ENCODE results near the gene CIB4. TPM values are rescaled to one million over a fixed set of nuclear protein-coding genes. Genes with fewer than 3 reads are reported as not detected.

The CIB4 gene
- under 1 TPM in 1 of 3 donors, not detected in 2; 0.16 TPM for polyA plus RNA-seq

GRCh38 chr2:26640781-26641564, at the start of gene CIB4:
Gene CIB4, minus strand, starts transcription at chr2:26641366. Its CDS starts 52 bp downstream, at chr2:26641314.
- 70 to 86% (median 86%) methylated on average over 8 of the region's 8 CpGs for WGBS, 3 donors
- H3K27ac ChIP-seq (ENCODE audit: low read depth, low read length): no peak within 1 kb of the TSS

- H3K27ac ChIP-seq (ENCODE audit: low read depth, low read length): no peak overlapping the region
- WGBS, 3 donors: 31 to 73% (median 66%) methylated on average over 5 of the region's 5 CpGs
Measured at GRCh38 chr2:26687801-26688200, 46.6 kb upstream of the CIB4 start.

DNA sequence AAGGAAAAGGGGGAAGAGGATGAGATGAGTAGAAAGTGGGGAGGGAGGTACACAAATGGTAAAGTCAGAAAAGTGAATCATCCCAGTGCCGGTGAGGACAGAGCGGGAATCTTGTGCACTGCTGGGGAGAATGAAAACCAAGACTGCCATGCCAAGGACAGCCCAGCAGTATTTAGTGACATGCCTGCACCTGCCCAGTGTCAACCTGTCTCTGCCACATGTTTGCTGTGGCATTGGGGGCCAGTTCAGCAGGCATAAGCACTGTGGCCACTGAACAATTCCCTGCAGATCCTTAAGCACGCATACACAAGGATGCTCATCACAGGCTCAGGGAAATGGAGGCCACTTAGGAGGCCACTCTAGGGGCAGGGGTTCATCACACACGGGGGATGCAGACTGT, 46.2 kb upstream of the CIB4 start:
- H3K27ac ChIP-seq (ENCODE audit: low read depth, low read length): no peak overlapping the region
- WGBS, 3 donors: 22 to 86% (median 73%) methylated on average over 4 of the region's 4 CpGs

DNA sequence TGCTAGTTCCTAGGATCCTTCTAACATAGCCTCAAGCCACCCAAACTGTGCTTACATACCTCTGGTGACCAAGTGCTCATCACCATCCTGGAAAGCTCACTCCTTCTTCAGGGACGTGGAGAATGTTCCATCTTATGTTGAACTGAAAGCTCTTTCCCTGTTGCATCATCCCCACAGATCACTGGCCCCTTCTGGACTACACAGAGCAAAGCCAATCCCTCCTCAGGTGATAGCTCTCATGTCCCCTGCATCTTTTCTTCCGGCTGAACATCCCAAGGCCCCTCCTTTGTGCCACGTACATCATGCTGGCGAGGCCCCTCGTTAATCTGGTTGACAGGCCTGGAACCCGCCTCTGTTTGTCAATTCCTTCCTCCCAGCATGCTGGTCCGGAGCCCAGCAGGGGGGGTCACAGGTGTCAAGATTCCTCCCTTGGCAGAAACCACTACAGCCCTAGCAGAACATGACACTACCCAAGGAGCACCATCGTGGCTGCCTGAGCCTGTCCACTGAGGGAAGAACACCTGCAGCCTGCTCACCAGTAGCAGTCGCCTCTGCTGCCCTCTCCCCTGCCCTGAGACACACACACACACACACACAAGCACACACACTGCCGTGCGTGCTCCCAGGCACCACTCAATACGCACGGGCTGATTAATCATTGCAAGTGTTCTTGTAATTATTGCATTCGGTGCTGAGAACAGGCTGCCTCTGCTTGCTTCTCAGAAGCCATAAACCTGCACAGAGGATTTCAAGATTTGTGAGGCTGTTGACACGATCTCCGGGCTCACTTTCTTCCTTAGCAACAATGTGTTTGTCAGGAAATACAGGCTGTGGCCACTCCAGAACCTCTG, 45.0 kb upstream of the CIB4 start:
- 12 to 22% (median 19%) methylated on average over 16 of the region's 16 CpGs for WGBS, 3 donors
- no peak overlapping the region for H3K27ac ChIP-seq (ENCODE audit: low read depth, low read length)

- WGBS, 3 donors: 87 to 98% (median 87%) methylated on average over 5 of the region's 5 CpGs
- H3K27ac ChIP-seq (ENCODE audit: low read depth, low read length): no peak overlapping the region
Measured at GRCh38 chr2:26685341-26685740, 44.2 kb upstream of the CIB4 start.

DNA sequence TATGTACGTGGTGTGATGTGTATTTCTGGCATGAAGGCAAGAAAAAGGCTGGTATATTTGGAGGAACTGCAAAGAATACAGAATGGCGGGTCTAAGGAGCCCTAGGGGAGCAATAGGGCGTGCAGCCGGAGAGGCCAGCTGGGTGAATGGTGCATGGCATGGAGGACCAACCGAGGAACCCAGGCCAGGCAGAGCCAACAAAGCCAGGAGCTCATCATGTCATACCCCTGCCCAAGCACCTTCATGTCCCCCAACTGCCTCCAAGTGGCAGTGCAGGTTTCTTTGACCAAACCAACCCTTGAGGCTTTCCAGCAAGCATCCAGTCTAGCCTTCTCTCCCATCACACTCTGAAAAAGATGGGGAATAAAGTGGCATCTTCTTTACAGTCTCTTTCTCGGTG, 42.4 kb upstream of the CIB4 start:
- 86 to 93% (median 89%) methylated on average over 6 of the region's 6 CpGs for WGBS, 3 donors
- no peak overlapping the region for H3K27ac ChIP-seq (ENCODE audit: low read depth, low read length)

DNA sequence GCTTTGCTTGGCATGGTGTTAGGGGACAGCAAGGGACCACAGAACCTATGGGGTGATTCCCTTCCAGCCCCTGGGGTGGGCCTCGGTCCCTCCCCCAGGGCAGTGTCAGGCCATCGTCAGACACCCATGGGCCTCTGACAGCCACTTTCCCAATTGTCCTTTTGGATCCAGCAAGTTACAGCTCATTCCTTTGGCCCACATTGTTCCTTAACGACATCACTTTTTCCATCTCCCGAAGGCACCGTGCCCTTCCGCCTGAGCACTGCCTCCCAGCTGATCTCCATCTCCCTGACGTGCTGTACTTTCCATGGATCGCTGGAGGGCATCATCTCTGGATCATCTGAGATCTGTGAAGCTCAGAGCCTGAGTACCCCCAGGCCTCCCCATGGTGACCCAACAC, 41.0 kb upstream of the CIB4 start:
- H3K27ac ChIP-seq (ENCODE audit: low read depth, low read length): no peak overlapping the region
- WGBS, 3 donors: 74 to 91% (median 77%) methylated on average over 8 of the region's 8 CpGs

DNA sequence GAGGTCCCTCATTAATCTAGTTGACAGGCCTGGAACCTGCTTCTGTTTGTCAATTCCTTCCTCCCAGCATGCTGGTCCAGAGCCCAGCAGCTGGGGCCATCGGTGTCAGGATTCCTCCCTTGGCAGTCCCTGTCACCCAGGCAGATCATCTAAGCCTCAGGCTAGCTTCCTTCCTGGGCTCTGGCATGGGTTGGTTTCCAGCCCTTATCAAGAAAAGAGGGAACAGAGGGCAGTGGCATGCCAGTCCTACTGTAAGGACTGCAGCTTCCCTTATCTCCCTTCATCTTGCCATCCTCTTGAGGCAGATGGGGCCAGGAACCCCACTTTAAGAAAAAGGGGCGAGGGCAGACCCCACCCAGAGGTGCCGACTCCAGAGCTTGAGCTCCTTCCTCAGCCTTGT, 40.5 kb upstream of the CIB4 start:
- no peak overlapping the region for H3K27ac ChIP-seq (ENCODE audit: low read depth, low read length)
- 68 to 87% (median 70%) methylated on average over 3 of the region's 3 CpGs for WGBS, 3 donors

DNA sequence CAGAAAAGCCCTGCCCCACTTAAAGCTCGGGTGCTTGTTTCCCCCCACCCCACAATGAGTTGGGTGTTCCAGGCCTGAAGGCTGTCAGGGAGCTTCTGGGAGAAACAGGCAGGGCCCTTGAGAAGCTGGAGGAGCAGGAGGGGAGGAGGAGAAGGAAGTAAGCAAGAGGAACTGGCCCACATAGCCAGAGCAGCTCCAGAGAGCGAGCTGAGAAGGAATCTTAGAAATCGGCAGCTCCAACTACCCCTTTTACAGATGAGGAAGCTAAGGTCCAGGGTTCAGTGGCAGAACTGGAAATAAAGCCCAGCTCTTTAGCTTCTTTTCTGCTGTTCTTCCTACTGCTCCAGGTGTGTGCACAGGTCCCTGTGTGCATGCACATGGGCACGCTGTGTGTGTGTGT, 38.7 kb upstream of the CIB4 start:
- no peak overlapping the region for H3K27ac ChIP-seq (ENCODE audit: low read depth, low read length)
- 61 to 88% (median 65%) methylated on average over 4 of the region's 4 CpGs for WGBS, 3 donors

GRCh38 chr2:26678035-26678434, 36.9 kb upstream of the CIB4 start:
- no peak overlapping the region for H3K27ac ChIP-seq (ENCODE audit: low read depth, low read length)
- WGBS, 3 donors: 90 to 97% (median 90%) methylated on average over 4 of the region's 4 CpGs

- H3K27ac ChIP-seq (ENCODE audit: low read depth, low read length): no peak overlapping the region
- 93 to 94% (median 93%) methylated on average over 6 of the region's 6 CpGs for WGBS, 3 donors
Measured at GRCh38 chr2:26675651-26676255, 34.6 kb upstream of the CIB4 start.

- no peak overlapping the region for H3K27ac ChIP-seq (ENCODE audit: low read depth, low read length)
- 81 to 90% (median 83%) methylated on average over 13 of the region's 13 CpGs for WGBS, 3 donors
Measured at GRCh38 chr2:26674771-26675170, 33.6 kb upstream of the CIB4 start.

- H3K27ac ChIP-seq (ENCODE audit: low read depth, low read length): no peak overlapping the region
- 81 to 91% (median 86%) methylated on average over 14 of the region's 14 CpGs for WGBS, 3 donors
Measured at GRCh38 chr2:26674002-26674751, 33.0 kb upstream of the CIB4 start.

DNA sequence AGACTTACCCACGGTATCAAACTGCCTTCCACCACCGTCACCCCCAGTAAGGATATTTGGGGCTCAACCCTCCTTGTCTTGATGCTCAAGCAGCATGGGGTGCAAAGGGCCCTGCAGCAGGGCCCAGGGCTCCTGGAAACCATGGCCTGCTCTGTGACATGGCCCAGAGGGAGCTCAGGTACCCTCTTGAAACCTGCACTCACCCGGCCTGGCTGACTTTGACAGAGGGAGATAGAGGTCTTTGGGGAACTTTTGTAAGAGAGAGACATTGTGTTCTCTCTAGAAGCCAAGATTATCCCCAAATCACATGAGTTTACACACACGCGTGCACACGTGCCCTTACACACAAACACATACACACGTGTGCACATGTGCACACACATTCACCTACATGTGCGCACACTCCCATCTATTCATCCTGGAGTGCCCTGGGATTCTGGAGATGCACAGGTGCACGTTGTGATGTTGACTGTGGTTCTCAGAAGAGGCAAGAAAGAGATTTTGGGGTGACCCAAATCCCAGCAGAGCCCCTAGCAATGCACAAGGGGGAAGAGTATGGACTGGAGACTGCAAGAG, 31.7 kb upstream of the CIB4 start:
- H3K27ac ChIP-seq (ENCODE audit: low read depth, low read length): no peak overlapping the region
- WGBS, 3 donors: 82 to 93% (median 84%) methylated on average over 9 of the region's 9 CpGs

DNA sequence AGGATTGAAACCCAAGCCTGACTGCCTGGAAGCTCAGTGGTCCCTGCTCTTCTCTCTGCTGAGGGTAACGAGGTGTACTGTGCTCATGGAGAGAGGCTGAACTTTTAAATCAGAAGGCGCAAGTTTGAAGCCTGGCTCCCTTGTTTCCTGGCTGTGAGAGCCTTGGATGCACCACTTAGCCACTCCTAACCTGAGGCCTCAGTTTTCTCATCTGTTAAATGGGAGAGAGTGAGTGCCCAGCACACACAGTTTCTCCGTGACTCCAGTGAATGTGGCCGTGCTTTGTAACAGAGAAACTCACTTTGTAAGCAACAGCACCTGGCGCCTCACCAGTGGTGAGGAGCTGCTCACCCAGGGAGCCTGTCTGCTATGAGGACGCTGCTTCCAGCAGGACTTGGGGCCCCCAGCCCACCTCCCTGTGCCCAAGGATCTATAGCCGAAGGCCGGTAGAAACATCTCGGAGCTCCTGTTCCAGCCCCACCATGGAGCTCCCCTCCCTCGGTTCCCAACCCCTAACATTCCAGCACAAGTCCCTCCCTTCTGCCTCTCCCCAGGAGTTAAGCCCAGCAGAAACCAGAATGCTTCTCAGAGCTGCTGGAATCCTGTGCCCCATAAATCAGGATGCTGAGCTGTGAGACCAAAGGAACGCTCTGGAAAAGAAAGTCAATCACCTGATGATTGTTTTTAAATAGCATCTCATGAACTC, 31.1 kb upstream of the CIB4 start:
- no peak overlapping the region for H3K27ac ChIP-seq (ENCODE audit: low read depth, low read length)
- WGBS, 3 donors: 72 to 87% (median 80%) methylated on average over 11 of the region's 11 CpGs

GRCh38 chr2:26671691-26672090, 30.5 kb upstream of the CIB4 start:
- H3K27ac ChIP-seq (ENCODE audit: low read depth, low read length): no peak overlapping the region
- 77 to 89% (median 85%) methylated on average over 5 of the region's 5 CpGs for WGBS, 3 donors

DNA sequence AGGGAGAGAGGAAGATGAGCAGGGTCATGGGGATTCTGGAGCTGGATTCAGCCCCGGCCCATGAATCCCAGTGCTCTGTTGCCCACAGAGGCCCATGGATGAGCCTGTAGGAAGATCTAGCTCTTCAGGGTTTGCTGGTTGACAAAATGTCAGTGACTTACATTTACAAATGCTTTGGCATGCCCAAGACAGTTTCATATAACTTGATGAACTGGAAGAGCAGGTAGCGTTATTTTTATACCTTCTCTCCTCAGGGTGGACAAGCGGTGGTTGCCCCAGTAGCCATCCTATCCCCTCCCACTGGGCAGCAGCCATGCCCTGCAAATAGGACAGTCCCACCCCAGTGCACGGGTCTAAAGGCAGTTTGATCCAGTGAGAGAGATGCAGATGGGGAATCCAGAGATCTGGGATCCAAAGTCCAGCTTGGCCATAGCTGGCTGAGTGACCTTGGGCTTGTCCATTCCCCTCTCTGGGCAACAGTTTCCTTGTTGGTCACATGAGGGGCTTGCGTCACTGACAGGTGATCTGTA, 29.8 kb upstream of the CIB4 start:
- 78 to 91% (median 85%) methylated on average over 5 of the region's 5 CpGs for WGBS, 3 donors
- H3K27ac ChIP-seq (ENCODE audit: low read depth, low read length): no peak overlapping the region

All from adipose tissue (tissue), 3 donors.